NCI-H1436 (cell line): Measurements from ENCODE around the gene SIGLEC1.

ENCODE experiments used
- DNase-seq: peaks from one replicate; lab custom pipeline; 2025; lab: John Stamatoyannopoulos, UW

The SIGLEC1 gene

DNA sequence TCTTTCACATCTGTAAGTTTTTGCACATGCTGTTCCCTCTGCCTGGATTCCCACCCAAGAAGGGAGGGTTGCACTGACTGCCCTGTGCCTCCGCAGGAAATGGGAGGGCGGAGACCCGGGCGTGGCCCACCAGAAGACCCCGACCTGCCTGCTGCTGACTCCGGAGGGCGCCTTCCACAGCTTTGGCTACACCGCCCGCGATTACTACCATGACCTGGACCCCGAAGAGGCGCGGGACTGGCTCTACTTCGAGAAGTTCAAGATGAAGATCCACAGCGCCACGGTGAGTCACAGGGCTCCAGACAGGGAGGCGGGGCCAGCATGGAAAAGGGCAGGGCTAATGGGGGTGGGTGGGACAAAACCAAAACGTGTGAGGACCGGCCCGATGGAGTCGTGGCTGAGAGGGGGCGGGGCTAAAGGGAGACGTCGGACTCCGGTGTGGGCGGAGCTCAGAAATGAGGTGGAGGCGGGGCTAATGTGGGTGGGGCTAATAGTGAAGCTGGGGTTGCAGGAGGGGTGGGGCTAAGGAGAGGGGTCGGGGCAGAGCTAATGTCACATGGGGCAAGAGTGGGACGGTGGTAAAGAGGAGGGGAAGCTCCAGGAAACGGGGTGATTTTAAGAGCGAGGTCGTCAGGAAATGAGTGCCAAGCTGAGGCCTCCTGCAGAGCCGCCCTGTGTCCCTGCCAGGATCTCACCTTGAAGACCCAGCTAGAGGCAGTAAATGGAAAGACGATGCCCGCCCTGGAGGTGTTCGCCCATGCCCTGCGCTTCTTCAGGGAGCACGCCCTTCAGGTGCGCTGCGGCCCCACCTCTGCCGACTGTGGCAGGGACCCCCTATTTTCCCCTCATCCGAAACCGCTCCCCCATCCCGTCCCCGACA, 32.6 kb upstream of the SIGLEC1 start:
- peak; percentile 32 for DNase-seq

DNA sequence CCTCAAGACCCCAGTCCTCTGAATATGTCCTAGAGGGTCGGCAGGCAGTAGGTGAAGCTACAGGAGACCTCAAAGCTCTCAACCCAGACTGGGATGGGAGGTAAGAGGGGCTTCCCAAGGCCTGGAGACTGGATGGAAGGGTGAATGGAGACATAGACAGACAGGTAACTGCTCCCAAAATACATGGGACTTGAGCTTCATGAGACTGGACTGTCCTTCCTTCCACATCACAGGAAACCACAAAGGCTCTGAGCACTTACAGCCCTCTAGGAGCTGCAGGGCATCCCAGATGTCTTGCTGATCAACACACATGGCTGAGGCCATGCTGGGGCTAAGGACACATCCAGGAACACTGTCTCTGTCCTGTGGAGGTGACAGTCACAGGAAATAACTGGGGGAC, 31.6 kb upstream of the SIGLEC1 start:
- no peak for DNase-seq

DNA sequence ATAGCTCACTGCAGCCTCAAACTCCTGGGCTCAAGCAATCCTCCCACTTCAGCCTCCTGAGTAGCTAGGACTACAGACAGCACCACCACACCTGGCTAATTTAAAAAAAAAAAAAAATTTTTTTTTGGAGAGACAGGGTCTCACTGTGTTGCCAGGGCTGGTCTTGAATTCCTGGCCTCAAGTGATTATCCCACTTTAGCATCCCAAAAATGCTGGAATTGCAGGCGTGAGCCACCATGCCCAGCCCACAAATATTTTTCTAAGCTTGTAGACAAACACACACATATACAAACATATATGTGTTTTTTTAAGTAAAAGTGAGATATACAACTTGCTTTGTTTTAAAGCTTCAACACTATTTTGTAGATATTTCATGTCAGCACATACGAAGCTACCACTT, 30.9 kb upstream of the SIGLEC1 start:
- DNase-seq = no peak

DNA sequence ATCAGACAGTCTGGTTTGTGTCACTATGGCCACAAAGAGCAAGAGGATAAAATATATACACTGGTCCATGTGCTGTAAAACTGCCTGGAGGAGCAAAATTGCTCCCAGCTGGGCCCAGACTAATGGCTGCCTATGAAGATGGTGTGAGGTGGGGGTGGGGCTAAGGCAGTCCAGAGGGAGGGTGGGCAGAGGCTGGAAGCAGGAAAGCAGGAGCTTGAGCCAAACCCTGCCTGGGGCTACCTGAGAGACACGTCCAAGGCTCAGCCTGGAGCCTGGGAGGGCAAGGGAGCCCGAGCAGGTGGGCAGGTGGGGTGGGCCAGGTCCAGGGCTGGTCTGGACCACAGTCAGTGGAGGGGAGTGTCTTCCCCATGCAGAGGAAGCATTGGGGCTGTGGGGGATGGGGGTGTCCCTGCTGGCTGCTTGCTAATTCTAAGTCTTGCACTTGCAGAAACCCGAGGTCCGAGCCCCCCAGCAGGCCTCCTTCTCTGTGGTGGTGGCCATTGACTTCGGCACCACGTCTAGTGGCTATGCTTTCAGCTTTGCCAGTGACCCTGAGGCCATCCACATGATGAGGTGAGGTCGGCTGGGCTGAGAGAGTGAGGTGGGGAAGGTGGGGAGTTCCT, 29.5 kb upstream of the SIGLEC1 start:
- no peak for DNase-seq

DNA sequence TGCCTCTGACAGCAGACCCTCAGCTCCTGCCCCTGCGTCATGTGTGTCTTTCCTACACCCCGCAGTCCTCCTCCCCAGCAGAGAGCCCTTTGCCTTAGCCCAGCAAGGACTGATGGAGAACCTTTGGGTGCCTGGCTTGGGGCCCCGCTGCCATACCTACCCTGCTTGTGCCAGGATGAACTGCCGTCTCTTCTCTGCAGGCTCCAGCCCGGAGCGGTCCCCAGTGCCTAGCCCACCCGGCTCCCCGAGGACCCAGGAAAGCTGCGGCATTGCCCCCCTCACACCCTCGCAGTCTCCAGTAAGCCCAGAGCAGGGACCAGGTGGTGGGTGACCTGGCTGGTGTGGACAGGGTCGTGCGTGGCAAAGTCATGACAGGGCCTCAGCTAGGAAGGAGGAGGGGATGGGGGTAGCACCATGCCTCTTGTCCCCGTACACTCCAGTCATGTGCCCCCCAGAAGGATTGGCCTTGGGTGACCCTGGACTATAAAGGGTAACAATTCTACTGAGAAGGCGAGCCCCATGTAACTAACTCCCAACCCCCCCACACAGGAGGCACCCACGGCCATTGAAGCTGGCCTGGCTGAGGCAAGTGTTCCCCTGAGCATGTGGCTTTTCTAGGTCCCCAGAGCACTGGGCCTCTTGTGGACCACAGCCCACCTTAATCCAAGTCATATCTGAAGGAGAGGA, 28.4 kb upstream of the SIGLEC1 start:
- no peak for DNase-seq

DNA sequence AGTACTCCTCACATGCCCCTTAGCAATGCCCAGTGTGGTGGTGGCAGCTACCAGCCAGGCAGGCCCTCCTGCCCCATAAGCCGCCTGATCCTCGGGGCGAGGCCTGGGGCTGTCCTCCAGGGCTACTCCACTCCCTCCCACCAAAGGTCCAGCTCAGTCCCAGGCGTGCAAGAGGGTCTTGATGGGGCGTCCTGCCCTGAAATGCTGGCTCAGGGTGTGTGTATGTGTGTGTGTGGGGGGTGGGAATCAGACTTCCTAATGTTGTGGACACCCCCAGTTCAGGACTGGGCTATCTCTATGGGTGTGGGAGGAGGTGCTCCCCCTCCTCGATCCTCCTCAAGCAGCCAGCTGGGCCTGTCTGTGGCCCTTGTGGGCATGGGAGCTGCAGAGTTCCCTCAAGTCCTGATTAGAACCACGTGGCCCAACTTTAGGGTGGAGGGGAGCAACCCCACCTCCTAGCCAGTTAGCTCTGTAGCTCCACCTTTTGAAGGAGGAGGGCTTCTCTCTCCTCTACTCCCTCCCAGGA, 27.6 kb upstream of the SIGLEC1 start:
- no peak for DNase-seq

DNA sequence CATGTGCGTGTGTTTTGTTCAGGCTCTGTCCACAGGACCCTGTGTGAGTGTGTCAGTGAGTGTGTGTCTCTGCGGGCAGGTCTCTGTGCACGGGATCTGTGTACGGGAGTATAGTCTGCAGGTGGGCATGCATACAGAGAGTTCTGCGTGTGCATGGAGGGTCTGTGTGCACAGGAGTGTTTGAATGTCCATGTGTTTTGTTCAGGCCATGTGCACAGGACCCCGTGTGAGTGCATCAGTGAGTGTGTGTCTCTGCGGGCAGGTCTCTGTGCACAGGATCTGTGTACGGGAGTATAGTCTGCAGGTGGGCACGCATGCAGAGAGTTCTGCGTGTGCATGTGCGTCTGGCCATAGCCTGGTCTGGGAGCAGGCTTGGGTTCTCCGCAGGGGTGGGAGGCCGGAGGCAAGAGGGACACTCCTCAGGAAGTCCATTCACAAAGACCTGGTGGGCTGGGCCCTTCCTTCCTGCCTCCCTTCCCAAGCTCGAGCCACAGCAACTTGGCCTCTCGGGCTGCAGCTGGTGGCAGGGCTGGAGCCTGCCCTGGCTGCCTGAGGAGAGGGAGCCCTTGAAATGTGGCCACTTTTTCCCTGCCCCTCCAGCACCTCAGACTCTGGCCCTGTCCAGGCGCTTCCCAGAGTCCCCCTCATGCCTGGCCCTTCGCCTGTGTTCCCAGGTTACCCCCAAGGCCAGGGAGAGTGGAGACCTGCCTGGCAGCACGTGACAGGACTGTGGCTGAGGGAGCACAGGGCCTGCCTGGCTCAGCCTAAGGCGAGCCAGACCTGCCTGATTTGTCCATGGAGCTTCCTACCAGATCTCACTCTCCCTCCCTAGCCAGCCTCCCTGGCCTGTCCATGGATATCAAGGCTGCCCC, 26.9 kb upstream of the SIGLEC1 start:
- DNase-seq = no peak

DNA sequence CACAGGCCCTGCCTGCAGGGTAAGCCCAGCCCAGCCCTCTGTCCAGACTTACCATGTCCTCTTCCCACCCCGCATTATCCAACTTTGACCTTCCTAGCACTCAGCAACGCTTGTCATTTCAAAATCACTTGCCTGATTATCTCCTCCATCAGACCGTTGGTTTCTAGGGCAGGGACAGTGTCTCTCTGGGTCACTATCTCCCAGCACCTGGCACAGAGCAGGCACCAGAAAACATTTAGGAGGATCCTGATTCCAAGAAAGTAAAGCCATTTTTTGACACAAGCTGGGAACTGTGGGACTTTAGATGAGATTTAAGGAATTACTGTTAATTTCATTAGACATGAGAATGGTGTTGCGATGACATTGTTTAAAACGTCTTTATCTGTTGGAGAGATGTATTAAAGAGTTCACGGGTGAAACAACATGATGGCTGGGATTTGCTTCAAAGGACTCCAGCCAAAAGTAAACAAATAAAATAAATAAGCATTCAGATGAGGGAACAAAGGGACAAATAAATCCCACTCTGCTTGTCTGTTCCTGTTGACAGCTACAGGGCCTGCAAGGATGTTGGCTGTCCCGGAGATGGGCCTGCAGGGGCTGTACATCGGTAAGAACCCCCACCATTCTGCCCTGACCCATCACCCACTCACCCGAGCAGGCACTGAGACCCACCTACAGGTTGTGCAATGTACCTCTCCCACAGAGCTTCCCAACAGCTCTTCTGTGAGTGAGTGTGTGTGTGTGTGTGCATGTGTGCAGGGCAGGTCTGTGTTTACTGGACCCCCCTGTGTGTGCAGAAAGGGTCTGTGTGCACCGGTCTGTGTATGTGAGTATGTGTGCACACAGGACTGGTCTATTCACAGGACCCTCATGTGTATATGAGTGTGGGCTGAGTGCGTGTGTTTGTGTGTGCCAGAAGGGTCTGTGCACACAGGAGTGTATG, 26.0 kb upstream of the SIGLEC1 start:
- no peak for DNase-seq

DNA sequence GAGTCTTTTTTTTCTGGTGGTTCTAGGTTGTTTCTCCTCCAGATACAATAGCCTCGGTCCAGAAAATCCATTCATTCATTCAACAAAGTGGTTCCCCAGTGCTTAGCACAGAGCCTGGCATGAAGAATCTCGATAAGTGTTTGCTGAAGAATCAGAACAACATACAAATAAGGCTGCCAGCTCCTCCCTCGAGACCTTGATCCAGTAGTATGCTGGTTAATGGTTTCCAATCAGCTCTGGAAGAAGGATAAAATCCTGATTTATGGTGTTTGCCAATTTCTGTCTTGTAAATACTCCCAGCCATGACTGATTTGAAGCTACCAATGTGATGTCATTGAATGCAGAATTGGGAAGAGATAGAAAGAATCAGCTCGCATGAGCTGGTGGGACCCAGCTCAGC, 23.4 kb upstream of the SIGLEC1 start:
- no peak for DNase-seq

DNA sequence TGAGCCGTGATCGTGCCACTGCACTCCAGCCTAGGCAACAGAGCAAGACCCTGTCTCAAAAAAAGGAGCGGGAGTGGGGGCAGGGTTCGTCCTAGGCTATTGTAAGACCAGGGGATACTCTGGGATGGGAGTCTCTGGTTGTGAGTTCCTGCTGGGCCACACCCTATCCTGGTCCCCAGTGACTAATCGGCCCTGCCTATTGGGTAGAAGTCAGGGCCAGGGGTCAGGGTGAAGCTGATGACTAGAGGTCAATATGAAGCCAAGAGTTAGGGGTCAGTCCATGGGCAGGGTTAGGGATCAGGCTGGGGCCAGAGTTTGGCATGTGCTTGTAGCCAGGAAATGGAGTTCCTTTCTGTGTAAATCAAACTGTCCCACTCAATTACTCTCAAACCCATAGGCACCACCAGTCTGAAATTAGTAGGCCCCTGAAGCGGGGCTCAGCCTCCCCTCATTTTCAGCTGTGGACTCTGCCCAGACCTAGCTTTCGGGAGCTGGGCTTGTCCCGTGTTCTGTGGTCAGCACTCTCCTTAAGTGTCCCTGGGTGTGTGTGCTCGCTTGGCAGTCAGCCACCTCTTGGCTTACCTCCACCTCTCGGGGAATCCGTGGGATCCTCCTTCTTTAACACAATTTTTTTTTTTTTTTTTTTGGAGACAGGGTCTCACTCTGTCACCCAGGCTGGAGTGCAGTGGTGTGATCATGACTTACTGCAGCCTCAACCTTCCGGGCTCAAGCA, 21.9 kb upstream of the SIGLEC1 start:
- no peak for DNase-seq

DNA sequence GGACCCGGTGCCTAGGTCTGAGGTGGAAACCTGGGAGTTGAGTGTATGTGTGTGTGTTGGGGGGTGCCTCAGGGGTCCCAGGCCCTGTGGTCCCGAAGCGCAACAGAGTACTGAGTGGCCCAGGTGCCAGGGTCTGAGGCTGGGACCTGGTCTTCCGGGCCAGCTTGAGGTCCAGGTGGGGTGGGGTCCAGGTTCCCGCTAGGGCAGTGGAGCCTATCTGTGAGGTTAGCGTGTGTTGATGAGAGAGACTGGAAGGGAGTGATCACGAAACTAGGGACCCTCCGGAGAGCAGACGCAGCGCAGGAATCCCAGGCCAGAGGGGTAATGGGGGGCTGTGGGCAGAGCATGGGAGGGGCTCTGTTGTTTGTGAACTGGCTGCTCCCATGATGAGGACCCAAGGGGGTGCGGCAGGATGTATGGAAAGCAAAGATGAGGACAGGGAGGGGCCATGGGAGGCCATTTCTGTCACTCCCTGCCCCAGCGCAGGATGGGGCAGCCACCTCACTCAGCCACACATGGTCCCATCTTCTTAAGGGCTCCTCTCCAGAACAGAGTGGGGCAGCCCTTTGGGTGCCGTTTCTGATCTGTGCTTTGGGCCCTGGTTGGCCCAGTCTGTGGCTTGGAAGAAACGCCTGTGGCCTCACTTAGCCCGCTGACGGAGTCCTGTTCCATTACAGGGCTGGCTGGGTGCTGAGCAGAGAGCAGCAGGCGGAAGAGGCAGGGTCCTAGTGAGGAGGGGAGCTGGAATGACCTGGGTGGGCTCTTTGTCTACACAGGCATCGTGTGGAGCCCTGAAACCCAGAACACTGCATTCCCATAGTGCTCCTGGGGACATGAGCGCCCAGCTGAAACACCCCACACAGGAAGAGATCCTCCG, 21.0 kb upstream of the SIGLEC1 start:
- DNase-seq = no peak

DNA sequence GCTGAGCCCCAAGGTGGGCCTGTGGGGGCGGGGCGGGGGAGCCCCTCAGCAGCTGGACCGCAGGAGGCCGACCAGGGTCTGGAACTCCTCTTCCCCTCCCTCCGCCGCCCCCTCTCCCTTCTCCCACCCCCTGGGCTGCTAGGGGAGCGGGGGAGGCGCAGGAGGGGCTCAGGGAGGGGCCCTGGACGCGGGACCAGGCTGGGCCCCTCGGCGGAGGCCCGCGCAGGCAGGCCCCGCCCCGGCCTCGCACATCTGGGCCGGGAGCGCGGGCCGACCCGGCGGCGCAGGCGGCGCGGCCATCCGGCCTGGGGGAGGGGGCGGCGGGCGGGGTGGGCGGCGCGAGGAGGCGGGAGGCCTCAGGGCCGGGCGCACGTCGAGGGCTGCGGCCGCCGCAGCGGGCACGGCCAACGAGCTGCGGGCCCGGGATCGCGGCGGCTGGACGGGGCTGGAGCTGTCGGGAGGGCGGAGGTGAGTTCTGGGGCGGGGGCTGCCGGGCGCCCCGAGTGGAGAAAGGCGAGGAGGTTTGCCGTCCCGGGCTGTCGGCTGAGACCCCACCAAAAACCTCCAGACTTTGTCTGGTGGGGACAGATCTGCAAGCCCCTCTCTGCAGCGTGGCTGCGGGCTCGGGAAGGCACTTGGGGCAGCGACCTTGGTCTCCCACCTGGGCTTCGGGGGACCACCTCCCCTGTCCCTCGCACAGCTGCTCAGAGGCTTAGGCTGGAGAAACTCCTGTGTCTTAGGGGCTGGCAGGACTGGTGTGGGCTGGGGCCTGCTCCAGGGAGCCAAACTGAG, 20.1 kb upstream of the SIGLEC1 start, which contains the start of gene HSPA12B:
Gene HSPA12B, plus strand, starts transcription at position 359 of the 792 bp plus-strand sequence. CDS start 5,990 bp downstream, outside the sequence.
- no peak for DNase-seq

DNA sequence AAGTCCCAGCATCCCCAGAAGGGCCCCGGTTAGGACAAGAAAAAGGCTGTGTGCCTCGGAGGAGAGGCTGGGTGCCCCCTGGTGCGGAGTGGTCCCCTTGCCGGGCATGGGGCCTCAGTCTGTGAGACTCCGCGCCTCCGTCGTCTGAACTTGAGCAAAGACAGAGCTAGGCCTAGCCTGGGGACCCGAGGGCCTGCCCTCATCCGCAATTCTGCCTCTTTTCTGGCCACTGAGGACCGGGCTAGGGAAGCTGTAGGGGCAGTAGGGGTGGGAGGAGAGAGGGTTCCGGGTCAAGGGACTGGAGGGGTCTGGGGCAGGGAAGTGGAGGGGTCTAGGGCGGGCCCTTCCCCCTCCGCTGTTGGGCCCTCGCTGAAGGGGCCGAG, 19.5 kb upstream of the SIGLEC1 start:
- DNase-seq = no peak

DNA sequence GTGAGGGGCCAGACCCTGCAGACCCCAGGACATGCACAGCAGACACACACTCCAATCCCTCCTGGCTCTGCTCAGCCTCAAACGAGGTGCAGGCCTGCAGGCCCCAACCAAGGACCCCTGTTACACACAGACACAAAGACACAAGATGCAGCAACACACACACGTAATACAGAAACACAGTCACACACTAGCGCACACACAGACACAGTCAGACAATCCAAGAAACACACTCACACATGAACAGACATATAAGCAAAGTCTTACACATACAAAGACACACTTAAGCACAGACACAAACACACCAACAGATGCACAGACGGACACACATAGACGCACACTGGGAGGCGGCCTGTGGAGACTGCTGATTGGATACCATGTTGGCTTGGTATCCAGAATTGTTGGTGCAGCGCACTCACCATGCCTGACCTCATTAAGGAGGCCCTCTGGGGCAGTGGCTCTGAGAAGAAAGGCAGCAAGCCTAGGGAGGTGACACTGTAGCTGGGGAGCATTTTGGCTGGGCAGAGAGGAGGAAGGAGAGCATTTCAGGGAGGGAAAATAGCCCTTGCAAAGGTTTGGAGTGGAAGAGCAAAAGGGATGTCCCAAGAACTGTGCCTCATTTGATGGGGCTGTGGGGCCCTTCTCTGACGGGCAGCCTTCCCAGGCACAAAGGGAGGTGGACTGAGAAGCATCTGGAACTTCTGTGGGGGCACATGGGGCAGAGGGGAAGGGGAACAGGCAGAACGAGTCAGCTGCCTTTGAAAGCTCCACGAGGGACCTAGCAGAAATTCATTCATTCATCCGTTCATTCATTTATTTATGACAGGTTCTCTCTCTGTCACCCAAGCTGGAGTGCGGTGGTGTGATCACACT, 18.6 kb upstream of the SIGLEC1 start:
- no peak for DNase-seq

DNA sequence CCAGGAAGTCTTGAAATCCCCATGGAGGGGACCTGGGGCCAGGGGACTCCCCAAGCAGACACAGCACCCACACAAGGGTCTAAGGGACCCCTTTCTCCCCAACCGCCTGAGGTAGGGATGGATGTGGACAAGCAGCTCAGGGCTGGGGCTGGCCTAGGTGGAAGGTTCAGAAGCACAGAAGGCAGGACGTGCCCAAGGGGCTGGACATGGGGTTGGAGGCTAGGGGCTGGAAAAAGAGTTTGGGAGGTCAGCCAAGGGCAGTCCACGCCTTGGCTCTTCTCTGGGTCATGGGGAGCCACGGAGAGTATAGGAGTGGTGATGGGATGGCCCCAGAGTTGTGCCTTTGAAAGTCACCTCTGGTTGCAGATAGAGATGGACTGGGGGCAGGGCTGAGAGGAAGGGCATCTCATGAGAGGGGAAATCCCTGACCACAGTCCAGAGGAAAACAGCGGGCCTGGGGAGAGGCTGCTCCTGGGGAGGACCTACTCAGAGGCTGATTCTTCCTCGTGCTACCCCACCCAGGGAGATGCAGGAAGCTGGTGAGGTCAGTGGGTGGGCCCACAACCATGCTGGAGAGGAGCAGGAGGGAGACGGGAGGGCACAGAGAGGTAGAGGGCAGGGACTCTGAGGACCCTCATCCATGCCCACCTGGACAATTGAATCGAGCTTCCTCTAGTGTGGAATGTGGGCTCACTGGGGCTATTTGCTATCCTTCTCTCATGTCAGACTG, 17.6 kb upstream of the SIGLEC1 start:
- no peak for DNase-seq

DNA sequence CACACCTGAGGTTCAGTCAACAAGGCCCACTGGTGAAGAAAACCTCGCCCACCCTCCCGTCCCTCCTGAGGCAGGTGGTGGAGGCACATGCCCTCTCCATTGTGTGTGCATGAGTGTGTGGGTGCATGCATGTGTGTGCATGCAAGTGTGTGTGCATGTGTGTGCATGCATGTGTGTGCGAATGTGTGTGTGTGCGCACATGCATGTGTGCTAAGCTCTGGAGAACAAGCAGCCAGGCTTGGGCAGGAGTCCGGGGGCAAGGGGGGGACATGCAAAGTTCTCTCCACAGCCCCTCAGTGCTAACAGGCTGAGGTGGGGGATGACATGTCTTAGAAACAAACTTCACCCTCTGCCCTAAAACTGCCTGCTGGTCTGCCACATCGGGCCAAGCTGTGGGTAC, 17.0 kb upstream of the SIGLEC1 start:
- no peak for DNase-seq
